HUDEP-2 (cell line): ENCODE results near the gene CCDC3.
"Not testable (repeated sequence)": the region's sequence is repeated elsewhere in the genome, so short reads cannot be mapped to it uniquely, and the experiment has no call there.

ENCODE experiments used
- DNase-seq, 76 experiments: peaks; one replicate each; lab custom pipeline; 2025; ENCODE audit not compliant: unreplicated experiment in 76 of 76; lab: John Stamatoyannopoulos, UW

The CCDC3 gene

DNA sequence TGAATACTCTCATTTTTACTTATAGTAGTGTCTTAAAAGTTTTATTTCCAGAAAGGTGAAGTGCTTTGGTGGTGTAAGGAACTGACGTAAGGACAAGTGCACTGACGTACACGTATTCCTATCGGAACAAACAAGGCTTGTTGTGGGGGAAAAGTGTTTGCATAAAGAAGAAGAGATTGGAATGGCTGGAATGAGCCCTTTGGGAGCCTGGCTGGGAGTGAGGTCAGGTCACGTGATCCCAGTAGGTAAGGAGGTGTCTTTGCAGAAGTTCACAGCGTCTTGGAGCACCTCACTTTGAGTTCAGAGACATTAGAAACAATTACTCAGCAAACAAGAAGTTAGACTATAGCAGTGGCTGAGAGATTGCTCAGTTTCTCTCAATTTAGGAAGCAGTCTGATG, 104.2 kb downstream of the CCDC3 start:
- no peak for DNase-seq

GRCh38 chr10:12896251-12896650, 105.3 kb downstream of the CCDC3 start:
- DNase-seq, result no peak

GRCh38 chr10:12892924-12893323, 108.6 kb downstream of the CCDC3 start:
- DNase-seq, result no peak

- DNase-seq, result no peak
These were observed 110.6 kb downstream of the CCDC3 start for GRCh38 chr10:12890958-12891357.

DNA sequence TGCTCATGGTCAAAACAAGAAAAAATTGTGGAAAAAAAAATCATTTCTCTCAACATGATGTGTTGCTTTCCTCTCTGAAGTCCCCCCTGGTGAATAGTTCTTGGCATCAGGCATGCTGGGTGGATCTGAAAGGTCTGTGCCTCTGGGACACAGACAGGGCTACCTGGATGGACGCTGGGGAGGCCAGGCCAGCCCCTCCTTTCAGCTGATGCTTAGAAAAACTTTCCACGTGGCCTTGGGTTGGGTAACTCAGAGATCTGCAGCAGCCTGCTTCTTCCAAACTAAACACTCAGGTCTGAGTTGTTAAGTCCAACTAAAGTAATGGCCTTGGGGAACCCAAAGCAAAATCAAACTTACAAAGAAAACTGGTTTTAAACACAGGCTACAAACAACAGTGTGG, 113.0 kb downstream of the CCDC3 start:
- DNase-seq, result no peak

- no peak for DNase-seq
These were observed 113.7 kb downstream of the CCDC3 start for GRCh38 chr10:12887780-12888179.

DNA sequence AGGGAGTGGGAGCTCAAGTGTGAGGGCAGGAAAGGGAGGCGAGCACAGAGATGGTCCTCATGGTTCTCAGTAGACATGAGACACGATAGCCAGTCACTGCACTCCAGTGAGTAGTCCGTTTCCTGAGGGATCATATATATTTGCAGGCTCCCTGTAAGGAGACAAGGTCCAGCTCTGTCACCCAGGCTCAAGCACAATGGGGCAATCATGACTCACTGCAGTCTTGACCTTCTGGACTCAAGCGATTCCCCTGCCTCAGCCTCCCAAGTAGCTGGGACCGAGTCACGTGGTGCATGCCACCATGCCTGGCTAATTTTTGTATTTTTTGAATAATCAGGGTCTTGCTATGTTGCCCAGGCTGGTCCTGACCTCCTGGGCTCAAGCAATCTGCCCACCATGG, 116.7 kb downstream of the CCDC3 start:
- no peak for DNase-seq

DNA sequence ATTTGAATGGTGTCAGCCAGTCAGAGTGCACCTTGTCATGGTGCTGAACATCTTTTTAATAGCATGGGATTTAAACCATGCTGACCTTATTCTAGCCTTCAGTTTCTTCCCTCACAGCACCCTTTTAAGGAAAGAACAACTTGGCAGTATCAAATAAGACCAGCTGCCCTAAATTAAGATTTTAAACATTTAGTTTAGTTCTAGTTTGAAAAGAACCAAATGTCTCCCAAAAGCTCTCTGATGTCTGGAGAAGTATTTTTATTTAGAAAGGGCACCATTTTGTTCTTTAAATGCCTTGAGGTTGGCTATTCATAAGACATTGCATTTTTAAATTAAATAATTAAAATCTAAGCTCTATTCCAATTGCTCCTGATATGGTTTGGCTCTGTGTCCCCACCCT, 121.1 kb downstream of the CCDC3 start:
- no peak for DNase-seq

GRCh38 chr10:12877150-12877549, 124.4 kb downstream of the CCDC3 start:
- no peak for DNase-seq

DNA sequence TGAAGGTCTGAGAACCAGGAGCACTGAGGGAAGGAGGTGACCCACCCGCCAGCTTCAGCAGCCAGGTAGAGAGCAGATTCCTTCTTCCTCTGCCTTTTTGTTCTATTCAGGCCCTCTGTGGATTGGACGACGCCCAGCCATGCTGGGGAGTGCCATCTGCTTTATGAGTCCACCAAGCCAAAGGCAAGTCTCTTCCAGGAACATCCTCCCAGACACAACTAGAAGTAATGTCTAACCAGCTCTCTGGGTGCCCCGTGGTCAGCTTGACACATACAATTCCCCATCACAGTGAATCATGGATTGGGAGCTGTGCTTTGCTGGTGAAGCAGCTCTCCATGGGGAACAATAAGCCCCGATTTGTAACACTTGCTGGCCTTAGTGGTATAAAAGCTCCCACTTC, 125.2 kb downstream of the CCDC3 start:
- DNase-seq, result no peak

DNA sequence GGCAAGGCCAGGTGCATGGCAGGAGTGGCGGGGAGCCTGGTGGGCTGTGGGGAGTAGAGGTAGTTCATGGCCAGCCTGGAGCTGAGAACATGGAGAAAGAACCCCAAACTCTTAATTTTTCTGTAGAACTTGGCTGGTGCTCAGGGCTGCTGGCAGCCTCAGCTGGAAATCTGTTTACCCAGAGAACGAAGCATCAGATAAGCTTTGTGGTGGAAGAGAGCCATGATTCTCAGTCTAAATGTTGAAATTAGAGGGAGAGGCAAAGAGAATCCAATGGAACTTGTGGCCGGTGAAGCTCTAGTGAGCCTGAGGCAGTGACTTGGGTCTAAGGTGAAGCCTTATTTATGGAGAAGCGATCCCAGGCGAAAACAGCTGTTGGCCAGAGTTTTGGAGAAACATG, 126.4 kb downstream of the CCDC3 start:
- DNase-seq, result peak in 9 of 76 experiments; percentile 9 to 45 (median 28)

GRCh38 chr10:12874501-12874900, 127.0 kb downstream of the CCDC3 start:
- DNase-seq, result no peak

DNA sequence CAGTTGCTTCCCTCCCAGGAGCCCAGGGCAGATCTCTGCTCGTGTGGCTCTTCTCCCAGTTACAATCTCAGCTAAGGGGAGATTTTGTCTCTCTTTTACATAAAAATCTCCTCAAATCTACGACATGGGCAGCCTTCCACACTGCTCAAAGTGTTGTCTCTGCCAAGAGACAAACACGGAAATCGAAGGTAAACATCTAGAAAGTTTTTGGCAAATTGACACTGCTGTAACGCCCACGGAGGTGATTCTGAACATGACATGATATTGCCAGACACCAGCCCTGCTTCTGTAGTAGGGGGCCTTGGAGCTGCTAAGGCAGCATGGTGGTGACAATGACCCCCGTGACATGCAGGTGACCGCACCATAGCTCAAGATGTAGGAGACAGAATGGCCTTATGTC, 128.3 kb downstream of the CCDC3 start:
- no peak for DNase-seq

DNA sequence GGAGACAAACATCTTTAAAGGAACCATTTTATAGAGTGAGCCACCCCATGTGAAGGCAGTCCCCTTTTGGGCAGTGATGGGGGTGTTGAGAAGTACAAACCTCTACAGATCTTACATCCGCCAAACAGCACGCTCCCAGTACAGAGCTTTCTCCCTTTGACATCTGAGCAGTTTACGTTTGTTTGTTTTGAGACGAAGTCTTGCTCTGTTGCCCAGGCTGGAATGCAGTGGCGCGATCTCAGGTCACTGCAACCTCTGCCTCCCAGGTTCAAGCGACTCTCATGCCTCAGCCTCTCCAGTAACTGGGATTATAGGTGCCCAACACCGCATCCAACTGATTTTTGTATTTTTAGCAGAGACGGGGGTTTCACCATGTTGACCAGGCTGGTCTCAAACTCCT, 128.9 kb downstream of the CCDC3 start:
- DNase-seq, result no peak

GRCh38 chr10:12869427-12869826, 132.1 kb downstream of the CCDC3 start:
- DNase-seq, result no peak

DNA sequence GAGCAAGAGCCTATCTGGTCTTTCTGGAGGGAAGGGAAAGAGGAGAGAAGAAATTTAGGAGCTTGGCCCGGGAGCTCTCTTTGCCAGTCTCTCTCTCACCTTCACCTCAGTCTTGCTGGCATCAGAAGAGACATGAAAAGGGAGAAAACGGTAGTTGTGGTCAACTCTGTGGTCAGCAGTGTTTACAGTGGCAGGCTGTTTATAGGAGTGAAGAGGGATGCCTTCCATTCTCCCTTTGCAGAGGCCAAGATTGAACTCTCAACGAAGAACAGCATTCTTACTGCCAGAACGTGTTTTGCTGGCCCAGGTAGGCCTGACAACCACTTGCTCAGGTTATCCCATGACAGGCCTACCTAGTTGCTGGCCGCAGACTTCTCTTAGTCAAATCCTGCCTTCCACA, 133.3 kb downstream of the CCDC3 start:
- DNase-seq, result no peak

DNA sequence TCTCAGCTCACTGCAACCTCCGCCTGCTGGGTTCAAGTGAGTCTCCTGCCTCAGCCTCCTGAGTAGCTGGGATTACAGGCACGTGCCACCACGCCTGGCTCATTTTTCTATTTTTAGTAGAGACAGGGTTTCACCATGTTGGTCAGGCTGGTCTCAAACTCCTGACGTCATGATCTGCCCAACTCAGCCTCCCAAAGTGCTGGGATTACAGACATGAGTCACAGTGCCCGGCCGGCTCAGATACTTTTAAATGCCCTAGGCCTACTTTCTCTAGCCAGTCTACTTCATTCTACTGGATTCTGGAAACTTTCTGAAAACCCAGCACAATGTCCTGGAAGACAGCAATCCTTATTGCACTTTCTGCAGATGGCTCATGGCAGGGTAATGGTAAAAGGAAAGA, 136.0 kb downstream of the CCDC3 start:
- DNase-seq, result not testable (repeated sequence)

DNA sequence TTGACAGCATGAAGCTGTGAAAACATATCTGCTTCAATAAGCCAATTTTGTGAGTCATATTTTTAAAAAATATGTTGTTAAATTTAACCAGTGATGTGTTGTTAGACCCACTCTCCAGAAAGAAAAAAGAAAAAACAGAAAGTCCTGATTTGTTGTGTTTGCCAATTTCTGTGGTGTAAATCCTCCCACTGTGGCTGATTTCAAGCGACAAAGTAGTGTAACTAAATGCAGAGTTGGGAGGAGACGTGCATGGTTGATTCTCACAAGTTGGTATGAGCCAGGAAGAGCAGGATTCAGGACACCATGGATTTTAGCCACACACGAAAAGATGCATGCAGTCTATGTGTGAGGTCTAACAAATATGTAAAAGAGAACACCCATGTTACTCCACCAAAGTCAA, 139.1 kb downstream of the CCDC3 start:
- DNase-seq, result no peak

GRCh38 chr10:12854988-12855387, 146.5 kb downstream of the CCDC3 start:
- no peak for DNase-seq

GRCh38 chr10:12852687-12853086, 148.8 kb downstream of the CCDC3 start:
- DNase-seq, result no peak

DNA sequence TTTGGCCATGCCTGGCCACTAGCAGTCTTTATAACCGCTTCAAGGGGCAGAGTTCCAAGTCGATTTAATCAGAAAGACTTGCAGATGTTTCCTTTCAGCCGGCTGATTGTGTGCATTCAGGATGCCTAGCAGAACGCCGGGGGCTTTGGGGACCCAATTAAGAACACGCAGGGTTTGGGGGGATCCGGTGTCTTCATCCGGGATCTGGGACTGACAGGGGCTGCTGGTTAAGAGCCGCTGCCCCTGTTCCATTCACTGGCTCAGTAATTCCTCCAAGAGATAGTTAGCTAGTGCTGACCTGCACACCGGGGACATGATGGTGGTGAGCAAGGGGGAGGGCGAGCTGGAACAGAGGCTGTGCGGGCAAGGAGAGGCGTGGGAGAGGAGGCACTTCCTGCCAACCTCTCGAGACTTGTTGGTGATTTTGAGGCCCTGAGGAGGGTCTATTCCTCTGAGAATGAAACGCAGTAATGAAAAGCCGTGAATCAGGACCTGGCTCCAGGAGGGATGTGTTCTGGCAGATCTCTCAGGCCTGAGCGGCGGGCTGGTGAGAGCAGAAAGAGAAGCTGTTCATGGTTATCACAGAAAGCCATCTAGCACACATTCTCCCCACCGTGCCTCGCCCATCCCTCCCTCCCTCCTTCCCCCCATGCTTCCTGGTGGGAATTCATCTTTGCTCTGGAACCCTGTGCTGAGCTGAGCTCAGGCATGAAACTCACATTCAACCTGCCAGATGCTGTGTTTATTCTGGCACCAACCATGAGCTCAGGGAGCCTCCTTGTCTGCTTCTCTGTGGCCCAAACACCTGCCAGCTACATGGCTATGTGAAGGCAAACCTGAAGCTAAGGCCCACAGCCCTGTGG, 152.0 kb downstream of the CCDC3 start:
- no peak for DNase-seq

DNA sequence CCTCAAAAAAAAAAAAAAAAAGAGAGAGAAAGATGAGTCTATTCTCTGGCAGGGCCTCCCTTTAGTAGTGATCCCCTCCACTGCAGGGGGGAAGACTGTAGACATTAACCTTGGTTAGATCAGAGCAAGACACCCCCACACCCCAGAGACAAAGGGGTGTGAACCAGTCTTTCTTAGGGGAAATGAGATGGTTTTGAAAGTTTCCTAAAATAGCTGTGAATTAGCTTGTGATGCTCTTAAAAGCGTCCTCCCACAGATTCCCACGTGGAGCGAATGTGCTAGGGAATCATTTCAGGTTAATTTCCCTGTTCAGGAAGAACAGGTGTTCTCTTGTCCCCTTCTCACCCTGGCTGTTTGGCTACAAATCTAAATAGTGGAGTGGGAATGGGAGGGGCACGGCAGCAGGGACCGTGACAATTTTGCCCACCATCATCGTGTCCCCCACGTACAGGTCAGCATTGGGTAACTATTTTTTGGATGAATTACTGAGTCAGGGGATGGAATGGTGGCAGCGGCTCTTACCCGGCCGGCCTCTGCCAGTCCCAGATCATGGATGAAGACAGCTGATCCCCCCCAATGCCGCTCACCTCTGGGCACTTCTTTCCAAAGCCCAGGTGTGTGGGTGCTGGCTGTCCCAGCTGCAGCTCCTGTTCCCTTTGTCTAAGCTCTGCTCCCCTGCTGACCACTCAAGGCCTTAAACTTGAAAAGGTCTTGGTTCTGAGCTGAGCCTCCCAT, 152.9 kb downstream of the CCDC3 start:
- DNase-seq, result no peak
